Right lung (tissue), 5 donors: Measurements from ENCODE around the gene FNIP1. TPM values are rescaled to one million over a fixed set of nuclear protein-coding genes. Genes with fewer than 3 reads are reported as not detected.
"Not testable (repeated sequence)": the region's sequence is repeated elsewhere in the genome, so short reads cannot be mapped to it uniquely, and the experiment has no call there.

Experiments
- DNase-seq, 2 donors: peaks; one replicate each; pipeline ENCODE4 v3.0.0-alpha.2; 2013
- polyA plus RNA-seq, 5 donors: library from polyadenylated mRNA; unstranded; fragments of 120-200 nt; gene quantifications; one replicate each; pipeline versions ENCODE4 v1.2.1 to v1.2.3, GENCODE V29; 2013; ENCODE audit warnings: inconsistent platforms in 1 of 5, low replicate concordance in 1 of 5; ENCODE audit not compliant: insufficient read length in 5 of 5, insufficient read depth in 1 of 5

FNIP1 gene
- polyA plus RNA-seq, 5 donors: 16.8 to 29.5 (median 21.3) TPM

- no peak for DNase-seq
These were observed 7.1 kb downstream of the FNIP1 start for GRCh38 chr5:131789765-131790164.

DNA sequence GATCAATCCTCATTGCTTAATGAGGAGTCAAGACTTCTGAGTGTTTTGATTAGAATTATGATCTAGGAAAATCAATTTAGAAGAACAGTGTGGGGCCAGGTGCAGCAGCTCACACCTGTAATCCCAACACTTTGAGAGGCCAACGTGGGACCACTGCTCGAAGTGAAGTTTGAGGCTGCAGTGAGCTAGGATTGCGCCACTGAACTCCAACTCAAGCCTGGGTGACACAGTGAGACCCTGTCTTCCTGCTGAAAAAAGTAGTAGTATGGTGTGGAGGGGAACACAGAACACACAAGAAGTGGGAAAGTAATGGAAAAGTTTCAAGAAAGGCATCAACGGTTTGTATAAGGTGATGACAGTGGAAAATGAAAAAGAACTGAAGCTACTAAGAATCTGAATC lies 9.1 kb downstream of the FNIP1 start:
- DNase-seq: no peak

DNA sequence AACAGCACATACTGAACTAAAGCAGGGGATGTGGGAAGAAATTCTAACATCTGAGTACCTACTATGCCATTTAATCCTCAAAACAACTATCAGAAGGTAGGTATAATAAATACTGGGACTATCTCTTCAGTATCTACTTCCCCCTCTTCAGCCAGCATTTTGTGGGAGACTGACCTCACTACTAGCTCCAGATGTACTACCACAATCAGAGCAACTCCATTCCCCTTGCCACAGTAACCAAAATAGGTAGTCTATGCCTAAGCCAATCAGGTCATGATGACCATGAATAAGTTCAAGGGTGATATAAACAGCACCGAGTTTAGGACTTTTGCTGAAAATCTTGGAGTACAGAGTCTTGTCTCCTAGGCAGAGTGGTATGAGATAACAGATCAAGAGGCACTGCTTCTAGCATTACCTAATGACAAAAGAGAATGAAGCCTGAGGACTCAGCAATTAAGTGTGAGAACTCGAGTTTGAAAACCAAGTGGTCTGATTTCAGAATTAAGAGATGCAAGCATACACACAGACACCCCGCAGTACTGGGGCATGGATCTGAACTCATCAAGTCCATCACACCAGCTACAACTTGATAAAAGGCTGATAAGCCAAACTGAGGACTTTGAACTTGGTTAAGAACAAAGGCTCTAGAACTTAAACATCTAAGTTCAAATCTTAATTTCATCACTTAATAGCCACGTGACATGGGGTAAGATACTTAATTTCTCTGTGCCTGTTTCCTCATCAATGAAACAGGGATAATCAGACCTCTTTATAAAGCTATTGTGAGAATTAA lies 9.7 kb downstream of the FNIP1 start:
- DNase-seq: no peak

DNA sequence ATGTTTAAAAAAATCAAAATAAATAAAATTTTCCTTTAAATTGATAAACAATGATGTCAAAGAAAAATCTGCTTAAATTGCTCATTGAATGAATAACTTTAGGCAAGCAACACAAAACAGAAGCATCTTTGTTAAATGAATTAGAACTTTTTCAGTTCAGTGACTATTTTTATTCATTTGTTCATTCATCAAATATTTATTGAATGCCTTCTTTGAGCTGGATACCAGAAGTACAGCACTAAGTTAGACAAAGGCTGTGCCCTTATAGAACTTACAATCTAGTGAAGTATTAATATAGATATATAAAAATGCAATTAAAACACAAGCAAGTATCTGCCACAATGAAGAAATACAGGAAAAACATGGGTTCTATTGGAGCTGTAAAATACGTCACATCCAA lies 10.8 kb downstream of the FNIP1 start:
- no peak for DNase-seq

GRCh38 chr5:131783874-131784273 lies 12.9 kb downstream of the FNIP1 start:
- no peak for DNase-seq

GRCh38 chr5:131783357-131783756 lies 13.5 kb downstream of the FNIP1 start:
- no peak for DNase-seq

GRCh38 chr5:131782717-131783116 lies 14.1 kb downstream of the FNIP1 start:
- no peak for DNase-seq

- not testable (repeated sequence) for DNase-seq
These were observed 18.7 kb downstream of the FNIP1 start for GRCh38 chr5:131778141-131778540.

GRCh38 chr5:131776450-131776849 lies 20.4 kb downstream of the FNIP1 start:
- peak; percentile 48 to 51 for DNase-seq

- DNase-seq: no peak
These were observed 22.0 kb downstream of the FNIP1 start for GRCh38 chr5:131774652-131775367.

- no peak for DNase-seq
These were observed 23.0 kb downstream of the FNIP1 start for GRCh38 chr5:131773805-131774204.

GRCh38 chr5:131771692-131772091 lies 25.1 kb downstream of the FNIP1 start:
- no peak for DNase-seq

- DNase-seq: no peak
These were observed 26.9 kb downstream of the FNIP1 start for GRCh38 chr5:131769961-131770360.

GRCh38 chr5:131769336-131769735 lies 27.5 kb downstream of the FNIP1 start:
- DNase-seq: no peak

DNA sequence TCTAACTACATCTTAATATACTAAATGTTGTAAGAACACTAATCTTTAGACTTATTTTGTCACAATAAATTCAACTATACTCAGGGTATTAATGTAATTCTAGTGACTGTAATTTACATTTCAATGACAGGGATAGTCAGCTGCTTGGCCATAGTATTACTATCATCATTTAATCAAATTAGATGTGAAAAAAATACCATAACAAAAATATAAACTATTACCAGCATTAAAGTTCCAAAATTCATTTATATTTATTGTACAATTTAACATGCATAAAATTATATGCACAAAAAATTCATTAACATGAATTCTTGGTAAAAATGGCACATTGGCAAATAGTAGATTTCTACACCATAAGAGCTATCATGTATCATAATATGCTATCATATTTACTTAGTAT lies 28.9 kb downstream of the FNIP1 start:
- DNase-seq: no peak

DNA sequence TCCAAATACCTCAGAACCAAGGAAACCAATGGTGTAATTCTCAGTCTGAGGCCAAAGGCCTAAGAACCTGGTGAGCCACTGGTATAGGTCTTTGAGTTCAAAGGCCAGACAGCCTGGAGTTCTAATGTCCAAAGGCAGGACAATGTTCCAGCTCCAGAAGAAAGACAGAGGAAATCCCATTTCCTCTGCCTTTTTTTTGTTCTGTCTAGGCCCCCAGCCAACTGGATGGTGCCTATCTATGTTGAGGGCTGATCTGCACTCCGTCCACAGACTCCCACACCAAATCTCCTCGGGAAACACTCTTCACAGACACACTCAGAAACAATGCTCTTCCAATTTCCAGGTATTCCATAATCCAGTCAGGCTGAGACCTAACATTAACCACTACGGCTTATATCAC lies 30.1 kb downstream of the FNIP1 start:
- no peak for DNase-seq

GRCh38 chr5:131765261-131765660 lies 31.6 kb downstream of the FNIP1 start:
- DNase-seq: no peak

DNA sequence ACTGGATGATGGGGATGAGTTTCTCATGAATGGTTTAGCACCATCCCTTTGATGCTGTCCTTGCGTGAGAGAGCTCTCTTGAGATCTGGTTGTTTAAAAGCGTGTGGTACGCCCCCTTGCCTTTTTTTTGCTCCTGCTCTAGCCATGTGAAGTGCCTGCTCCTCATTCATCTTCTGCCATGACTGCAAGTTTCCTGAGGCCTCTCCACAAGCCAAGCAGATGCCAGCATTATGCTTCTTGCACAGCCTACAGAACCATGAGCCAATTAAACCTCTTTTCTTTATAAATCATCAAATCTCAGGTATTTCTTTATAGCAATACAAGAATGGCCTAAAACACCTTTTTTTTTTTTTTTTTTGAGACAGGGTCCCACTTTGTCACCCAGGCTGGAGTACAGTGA lies 32.8 kb downstream of the FNIP1 start:
- no peak for DNase-seq

DNA sequence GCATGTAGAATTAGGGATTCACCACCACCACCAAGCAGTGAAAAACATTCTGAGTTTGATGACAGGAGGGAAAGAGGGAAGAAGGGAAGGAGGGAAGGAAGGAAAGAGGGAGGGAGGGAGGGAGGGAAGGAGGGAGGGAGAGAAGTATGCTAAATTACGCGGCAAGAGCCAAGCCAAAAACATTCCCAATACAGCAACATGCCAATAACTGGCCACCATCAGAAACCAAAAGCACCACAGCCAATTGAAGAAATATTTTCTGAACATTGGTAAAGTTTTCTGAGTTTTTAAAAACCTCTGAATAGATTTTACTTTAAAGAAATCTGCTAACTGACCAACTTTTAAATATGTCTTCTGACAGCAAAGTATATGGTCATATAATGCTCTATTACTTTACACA lies 36.0 kb downstream of the FNIP1 start:
- DNase-seq: no peak

- no peak for DNase-seq
These were observed 37.1 kb downstream of the FNIP1 start for GRCh38 chr5:131759704-131760103.

GRCh38 chr5:131758520-131758900 lies 38.3 kb downstream of the FNIP1 start:
- DNase-seq: peak in 1 of 2 donors; percentile 19

DNA sequence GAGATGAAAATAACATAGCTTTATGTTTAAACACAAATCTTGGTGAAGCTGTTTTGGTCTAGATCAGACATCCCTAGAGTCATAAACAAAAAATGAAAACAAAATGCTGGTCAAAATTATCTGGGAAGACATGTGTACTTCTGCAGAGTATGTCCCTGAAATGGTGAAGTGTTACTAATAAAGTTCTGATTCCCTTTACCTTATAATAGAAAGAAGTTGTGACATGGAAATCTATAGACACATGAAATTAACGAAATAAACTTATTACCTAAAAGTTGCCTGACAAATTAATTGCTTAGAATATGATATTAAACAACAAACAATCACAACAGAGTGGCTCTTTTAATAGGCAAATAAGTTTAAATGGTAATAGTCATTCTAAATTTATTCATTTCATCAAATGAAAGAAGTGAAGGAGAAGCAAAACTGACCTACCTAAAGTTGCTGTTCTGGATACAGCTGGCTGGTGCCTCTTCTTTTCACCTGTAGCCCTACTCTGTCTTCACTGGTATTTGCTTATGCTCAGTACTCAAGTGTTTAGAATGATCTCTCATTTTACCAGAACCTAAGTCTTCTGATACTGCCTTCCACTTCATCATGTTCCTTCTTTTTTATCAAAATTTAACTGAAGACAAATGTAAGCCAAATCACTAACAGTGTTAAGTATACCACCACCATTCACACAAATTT lies 38.8 kb downstream of the FNIP1 start:
- DNase-seq: no peak

- no peak for DNase-seq
These were observed 39.9 kb downstream of the FNIP1 start for GRCh38 chr5:131756942-131757341.
